Measurements from ENCODE around the gene TTC34.
"Not testable (repeated sequence)": the region's sequence is repeated elsewhere in the genome, so short reads cannot be mapped to it uniquely, and the experiment has no call there.

DNA sequence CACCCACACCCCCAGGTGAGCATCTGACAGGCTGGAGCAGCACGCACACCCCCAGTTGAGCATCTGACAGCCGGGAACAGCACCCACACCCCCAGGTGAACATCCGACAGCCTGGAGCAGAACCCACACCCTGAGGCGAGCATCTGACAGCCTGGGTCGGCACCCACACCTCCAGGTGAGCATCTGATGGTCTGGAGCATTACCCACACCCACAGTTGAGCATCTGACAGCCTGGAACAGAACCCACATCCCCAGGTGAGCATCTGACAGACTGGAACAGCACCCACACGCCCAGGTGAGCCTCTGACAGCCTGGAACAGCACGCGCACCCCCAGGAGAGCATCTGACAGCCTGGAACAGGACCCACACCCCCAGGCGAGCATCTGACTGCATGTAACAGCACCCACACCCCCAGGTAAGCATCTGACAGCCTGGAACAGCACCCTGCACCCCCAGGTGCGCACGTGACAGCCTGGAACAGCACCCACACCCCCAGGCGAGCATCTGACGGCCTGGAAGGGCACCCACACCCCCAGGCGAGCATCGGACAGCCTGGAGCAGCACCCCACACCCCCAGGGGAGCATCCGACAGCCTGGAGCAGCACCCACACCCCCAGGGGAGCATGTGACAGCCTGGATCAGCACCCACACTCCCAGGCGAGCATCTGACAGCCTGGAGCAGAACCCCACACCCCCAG is 113.7 kb downstream of the TTC34 start:
- TF ChIP-seq, protein P1, sequence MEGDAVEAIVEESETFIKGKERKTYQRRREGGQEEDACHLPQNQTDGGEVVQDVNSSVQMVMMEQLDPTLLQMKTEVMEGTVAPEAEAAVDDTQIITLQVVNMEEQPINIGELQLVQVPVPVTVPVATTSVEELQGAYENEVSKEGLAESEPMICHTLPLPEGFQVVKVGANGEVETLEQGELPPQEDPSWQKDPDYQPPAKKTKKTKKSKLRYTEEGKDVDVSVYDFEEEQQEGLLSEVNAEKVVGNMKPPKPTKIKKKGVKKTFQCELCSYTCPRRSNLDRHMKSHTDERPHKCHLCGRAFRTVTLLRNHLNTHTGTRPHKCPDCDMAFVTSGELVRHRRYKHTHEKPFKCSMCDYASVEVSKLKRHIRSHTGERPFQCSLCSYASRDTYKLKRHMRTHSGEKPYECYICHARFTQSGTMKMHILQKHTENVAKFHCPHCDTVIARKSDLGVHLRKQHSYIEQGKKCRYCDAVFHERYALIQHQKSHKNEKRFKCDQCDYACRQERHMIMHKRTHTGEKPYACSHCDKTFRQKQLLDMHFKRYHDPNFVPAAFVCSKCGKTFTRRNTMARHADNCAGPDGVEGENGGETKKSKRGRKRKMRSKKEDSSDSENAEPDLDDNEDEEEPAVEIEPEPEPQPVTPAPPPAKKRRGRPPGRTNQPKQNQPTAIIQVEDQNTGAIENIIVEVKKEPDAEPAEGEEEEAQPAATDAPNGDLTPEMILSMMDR (IDR thresholded peaks at IDR 0.05), result not testable (repeated sequence)
- not testable (repeated sequence) for TF ChIP-seq JUND (IDR thresholded peaks at IDR 0.05); SIN3A (IDR thresholded peaks at IDR 0.05; ENCODE audit: borderline replicate concordance, low read depth, low read length)
